Left renal cortex interstitium (tissue), 4 donors: ENCODE data around the gene SH2D3A. TPM values are rescaled to one million over a fixed set of nuclear protein-coding genes. Genes with fewer than 3 reads are reported as not detected.
"Not testable (repeated sequence)": the region's sequence is repeated elsewhere in the genome, so short reads cannot be mapped to it uniquely, and the experiment has no call there.

Source experiments
- DNase-seq, 4 donors: peaks; one replicate each; pipeline ENCODE4 v3.0.0-alpha.2; 2013; ENCODE audit warnings: low read depth in 4 of 4, low spot score in 2 of 4, missing footprints in 1 of 4
- polyA plus RNA-seq, 4 donors: library from polyadenylated mRNA; unstranded; fragments of 120-200 nt; gene quantifications; one replicate each; pipeline ENCODE4 v1.2.1, GENCODE V29; 2013; ENCODE audit not compliant: insufficient read length in 4 of 4

SH2D3A gene
- polyA plus RNA-seq, 4 donors, result 5.6 to 11.5 (median 9.2) TPM

DNA sequence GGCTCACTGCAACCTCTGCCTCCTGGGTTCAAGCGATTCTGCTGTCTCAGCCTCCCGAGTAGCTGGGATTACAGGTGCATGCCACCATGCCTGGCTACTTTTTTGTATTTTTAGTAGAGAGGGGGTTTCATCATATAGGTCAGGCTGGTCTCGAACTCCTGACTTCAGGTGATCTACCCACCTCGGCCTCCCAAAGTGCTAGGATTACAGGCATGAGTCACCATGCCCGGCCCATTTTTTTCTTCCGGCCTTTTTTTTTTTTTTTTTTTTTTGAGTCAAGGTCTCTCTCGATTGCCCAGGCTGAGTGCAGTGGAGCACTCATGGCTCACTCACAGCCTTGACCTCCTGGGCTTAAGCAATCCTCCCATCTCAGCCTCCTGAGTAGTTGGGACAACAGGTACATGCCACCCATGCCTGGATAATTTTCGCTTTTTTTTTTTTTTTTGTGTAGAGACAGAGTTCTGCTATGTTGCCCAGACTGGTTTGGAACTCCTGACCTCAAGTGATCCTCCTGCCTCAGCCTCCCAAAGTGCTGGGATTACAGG lies 4.9 kb downstream of the SH2D3A start:
- not testable (repeated sequence) for DNase-seq

DNA sequence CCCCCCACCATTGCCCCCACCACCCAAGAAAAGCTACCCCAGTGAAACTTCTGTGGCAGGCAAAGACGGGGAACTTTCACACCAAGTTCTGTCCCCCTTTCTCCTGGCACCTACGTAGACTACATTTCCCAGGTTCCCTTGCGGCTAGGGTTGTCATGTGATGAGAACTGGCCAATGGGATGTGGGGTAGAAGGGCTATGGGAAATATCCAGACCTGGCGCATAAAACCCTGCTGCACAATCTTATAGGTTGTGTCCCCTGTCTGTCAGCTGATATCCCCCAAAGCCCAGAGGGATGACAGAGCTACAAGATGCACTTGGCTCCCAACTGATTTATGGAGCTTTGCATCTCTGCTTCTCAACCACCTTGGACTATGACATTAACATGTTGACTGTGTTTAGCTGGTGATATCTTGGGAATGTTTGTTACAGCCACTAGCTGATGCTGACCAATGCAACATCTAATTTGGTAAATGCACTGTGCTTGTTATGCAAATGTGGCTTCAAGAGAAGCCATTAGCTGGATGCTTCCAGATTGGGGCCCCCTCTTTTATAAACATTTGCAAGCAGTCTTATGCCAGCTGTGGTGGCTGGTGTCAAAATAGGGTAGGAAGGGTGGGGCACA lies 6.1 kb downstream of the SH2D3A start:
- no peak for DNase-seq

DNA sequence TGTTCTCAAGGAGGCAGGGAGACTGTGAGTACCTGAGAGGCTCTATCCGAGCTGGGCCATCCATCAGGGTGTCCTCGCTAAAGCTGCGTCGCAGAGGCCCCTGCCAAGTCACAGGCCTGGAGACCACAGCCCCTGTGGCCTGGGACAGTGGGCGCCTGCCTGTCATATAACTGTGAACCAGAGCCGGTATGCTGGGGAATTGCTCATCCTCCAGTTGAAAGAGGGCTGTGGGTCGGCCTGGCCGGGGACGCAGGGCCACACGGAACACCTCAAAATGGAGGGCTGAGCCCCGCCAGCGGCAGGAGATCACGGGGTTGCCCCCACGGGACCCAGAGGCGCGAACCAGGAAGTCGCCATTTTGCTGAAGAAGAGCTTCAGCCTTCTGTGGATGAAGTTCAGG lies 6.6 kb downstream of the SH2D3A start:
- DNase-seq, result no peak

DNA sequence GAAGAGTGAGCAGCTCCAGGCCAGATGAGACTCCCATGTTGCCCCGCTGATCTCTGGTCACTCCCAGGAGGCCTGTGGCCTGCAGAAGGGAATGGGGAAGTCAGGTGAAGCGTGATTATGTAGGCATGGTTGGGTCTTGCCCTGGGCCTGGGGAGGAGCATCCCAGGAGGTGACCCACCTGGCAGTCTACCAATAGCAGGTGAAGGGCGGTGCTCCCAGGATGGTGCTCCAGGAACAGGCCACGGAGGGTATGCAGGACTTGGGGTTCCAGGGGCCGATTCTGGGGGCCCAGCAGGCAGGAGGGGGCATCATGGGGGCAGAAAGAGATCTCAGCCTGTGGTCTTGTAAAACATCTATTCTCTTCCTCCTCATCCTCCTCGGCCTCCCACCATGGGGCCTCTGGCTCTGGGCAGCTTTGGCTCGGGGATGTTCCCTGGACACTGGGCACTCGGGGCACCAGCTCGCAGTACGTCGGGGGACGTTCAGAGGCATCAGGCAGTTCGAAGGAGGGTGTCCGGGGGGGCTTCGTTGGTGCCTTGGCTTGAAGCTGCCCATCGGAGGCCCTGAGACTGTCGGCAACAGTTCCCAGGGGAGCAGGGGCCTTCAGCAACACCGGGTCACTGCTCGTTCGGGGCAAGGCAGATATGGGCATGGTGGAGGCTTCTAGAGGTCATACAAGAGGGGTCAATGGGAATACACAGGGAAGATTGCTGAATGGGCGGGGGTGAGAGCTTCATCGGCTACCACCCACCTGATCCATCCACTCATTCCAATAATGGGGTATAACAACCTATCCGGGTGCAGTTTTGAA lies 12.4 kb downstream of the SH2D3A start:
- DNase-seq, result no peak

DNA sequence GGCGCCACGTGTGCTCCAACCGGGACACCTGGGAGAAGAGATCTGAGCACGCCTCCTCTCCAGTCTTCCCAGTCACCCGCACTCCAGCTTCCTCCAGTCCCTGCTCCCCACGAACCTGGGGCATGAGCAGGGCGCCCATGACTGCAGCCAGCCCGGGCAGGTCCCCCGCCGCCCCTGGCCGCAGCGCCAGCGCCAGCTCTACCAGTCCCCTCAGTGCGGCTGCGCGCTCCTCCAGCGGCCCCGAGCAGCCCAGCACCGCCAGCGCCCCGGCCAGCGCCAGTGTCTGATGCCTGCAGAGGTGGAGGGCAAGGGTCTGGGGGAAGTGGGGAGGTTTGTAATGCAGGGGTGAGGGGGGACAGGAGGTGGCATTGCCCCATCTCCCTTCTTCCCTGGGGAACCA lies 13.1 kb downstream of the SH2D3A start:
- DNase-seq, result no peak

DNA sequence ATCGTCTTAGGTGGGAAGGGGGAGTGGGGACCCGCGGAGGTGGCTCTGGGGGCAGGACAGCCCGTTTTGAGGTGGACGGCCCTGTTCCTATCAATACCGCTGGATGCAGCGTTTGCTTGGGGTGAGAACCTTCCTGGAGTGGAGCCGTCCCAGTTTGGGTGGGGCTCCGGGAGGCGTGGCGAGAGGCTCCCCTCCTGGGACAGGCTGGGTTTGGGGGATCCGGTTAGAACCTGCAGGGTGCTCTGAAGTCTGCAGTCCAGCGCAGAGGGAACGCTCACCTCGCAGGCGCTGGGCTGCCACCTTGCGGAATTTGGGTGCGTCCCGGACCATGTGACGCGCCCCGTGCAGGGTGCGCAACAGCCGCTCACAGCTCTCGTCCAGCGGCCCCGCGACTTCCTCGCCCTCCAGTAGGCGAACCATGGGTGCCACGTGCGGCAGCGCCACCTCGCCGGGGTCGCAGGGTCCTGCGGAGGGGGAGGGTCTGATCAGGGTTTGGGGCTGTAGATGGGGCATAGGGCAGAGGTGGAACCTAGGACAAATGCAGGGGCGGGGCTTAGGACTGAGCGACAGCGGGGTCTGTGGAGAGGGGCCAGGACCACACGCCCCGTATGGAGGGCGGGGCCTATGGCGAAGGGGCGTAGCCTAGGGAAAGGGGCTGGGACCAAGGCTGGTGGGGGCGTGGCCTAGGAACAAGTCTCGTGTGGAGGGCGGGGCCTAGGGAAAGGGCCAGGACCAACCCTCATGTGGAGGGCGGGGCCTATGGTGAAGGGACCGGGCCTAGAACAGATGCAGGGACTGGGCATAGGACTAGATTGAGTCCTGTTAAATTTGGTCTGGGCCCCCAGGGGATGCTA lies 13.8 kb downstream of the SH2D3A start:
- DNase-seq, result peak in 1 of 4 donors; percentile 45

DNA sequence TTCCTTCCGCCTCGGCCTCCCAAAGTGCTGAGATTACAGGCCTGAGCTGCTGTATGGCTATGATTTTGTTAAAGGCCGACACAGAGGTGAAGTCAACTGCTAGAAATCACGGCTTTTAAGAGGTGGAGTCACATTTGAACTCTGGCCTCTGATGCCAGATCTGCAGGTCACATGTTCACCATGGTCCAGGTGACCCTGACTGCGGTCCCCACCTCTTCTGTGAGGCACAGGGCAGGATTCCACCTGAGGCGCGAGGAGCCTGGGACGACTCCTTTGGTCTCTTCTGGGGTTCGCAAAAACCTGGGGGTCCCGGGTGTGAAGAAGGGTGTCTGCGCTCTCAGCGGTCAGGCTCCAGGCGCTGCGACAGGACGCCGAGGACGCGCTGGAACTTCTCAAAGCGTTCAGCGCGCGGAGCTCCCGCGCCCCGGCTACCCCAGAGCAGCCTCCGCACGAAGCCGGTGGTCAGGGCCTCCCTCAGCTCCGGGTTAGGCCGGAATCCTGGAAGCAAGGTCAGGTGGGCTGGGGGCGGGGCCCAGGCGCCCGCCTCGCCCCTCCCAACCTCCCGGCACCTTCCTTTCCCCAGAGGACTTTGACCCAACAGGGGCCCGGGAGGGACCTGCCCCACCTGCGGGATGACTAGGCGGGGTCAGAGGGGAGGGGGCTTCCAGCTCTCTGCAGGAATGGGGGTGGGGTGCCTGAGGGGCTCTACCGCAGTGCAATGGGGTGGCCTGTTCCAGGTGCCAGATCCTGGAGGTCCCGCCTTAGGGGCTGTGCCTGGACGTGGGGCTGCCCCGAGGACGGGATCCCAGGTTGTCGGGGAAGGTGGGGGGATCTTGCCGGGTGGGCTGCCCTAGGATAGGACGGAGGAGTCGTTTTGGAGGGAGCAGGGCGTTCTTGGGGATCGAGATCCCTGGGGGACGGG lies 14.7 kb downstream of the SH2D3A start:
- peak in 1 of 4 donors; percentile 37 for DNase-seq

DNA sequence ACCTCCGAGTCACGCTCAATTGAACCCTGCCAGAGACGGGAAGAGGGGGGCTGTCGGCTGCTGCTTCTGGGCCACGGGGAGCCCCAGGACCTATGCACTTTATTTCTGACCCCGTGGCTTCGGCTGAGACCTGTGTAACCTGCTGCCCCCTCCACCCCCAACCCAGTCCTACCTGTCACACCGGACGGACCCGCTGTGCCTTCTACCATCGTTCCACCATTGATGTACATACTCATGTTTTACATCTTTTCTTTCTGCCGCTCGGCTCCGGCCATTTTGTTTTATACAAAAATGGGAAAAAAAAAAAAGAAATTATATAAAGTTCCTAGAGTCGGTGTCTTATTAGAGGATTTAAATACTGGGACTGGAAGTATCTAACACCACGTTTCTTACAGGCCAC lies 16.0 kb downstream of the SH2D3A start:
- DNase-seq, result no peak

DNA sequence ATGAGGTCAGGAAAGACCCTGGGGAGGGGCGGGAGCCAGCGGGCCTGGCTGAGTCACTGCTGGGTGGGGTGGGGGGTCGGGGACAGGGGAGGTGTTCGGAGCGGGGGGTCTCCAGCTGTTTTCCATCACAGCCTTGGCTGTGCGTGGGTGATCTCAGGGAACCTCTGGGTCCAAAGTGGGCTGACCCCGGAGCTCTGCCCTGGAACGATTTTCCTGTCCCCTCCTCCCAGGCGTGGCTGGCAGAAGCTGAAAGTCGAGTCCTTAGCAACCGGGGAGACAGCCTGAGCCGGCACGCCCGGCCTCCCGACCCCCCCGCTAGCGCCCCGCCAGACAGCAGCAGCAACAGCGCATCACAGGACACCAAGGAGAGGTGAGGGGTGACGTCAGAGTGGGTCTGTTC lies 17.2 kb downstream of the SH2D3A start:
- no peak for DNase-seq

DNA sequence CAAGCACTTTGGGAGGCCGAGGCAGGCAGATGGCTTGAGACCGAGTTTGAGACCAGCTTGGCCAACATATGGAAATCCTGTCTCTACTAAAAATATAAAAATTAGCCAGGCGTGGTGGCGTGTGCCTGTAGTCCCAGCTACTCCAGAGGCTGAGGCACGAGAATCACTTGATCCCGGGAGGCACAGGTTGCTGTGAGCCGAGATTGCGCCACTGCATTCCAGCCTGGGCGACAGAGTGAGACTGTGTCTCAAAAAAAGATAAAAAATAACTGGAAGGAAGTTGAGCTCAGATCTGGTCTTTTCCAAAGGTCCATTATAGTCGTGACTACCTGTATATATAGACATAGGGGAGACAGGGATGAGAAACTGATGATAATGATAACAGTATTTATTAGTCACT lies 18.7 kb downstream of the SH2D3A start:
- not testable (repeated sequence) for DNase-seq

DNA sequence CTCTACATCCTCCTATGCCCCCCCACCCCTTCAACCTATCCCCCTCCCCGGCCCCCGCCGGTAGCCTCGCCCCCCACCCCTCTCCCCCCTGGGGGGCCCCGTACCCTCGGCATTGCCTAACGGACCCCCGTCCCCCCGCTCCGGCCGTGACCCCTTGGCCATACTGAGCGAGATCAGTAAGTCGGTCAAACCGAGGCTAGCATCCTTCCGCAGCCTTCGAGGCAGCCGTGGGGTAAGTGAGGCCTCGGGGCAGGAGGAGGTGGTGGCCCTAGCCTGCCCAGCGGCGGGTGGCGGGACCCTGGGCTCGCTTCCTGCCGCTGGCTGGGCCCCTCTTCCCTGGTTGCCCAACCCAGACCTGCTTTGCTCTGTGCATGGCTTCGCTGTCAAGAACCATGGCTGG lies 21.3 kb downstream of the SH2D3A start:
- no peak for DNase-seq

DNA sequence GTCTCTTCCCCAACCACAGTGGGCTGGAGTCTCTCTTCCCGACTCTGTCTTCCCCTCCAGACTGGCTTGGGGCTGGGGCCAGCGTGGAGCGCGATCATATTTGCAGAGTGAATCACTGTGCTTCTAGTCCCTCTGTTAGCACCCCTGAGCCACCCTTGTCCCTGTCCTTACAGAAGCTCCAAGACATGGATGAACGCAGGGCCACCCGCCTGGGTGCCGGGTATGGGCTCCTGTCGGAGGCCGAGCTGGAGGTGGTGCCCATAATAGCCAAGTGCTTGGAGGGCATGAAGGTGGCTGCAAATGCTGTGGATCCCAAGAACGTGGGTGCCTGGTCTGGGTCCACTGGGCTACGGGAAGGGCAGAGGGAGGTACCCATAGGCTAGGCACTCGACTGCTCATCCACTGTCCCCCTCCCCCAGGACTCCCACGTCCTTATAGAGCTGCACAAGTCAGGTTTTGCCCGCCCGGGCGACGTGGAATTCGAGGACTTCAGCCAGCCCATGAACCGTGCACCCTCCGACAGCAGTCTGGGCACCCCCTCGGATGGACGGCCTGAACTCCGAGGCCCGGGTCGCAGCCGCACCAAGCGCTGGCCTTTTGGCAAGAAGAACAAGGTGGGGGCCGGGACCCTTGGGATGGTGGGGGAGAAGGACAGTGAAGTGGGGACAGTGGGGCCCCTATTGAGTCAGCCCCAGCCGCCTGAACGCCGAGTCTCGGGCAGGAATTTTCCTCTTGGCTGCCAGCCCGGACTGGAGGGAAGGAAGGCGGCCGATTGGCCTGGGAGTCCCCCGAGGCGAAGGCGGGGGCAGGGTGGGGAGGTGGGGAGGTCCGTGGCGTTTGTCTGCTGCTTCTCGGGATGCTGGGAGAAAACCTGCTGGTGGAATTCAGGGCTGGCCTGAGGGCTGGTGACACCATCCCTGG lies 22.6 kb downstream of the SH2D3A start:
- DNase-seq, result peak in 1 of 4 donors; percentile 78

DNA sequence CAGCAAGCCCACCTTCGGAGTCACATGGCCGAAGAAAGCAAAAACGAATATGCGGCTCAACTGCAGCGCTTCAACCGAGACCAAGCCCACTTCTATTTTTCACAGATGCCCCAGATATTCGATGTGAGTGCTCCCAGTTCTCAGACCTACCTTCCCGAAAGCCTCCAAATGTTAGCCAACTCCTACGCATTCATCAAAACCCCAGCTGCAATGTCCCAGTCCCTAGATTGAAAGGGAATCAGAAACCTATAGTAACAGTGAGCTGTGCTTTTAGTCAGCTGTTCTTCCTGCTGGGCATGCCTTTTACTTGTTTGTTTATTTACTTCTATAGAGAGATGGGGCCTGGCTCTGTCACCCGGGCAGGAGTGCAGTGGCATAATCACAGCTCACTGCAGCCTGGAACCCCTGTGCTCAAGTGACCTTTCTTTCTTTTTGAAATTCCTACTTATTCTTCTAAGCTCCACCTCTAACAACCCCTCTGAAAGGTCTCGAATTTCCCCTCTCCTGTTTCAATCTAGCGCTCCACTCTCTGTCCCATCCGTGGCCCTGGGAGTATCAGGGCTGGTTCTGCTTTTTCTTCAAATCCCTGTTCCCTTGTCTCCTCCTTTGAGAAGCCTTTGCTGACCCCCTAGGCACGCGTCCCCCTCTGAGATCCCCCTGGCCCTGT lies 23.4 kb downstream of the SH2D3A start:
- no peak for DNase-seq

DNA sequence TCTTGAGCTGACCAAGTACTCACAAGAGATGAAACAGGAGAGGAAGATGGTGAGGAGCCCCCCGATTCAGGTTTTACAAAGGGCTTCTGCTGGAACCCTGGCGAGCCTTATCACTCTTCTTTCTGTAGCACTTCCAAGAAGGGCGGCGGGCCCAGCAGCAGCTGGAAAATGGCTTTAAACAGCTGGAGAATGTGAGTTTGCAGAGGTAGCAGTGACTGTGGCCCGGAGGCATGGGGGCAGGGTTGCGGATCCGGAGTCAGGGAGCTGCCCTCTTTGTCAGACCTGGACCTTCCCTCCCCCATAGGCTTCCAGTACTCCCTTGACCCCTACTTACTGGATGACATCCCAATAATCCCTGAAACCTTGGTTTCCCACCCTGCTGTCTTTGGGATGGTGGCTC lies 24.2 kb downstream of the SH2D3A start:
- no peak for DNase-seq

DNA sequence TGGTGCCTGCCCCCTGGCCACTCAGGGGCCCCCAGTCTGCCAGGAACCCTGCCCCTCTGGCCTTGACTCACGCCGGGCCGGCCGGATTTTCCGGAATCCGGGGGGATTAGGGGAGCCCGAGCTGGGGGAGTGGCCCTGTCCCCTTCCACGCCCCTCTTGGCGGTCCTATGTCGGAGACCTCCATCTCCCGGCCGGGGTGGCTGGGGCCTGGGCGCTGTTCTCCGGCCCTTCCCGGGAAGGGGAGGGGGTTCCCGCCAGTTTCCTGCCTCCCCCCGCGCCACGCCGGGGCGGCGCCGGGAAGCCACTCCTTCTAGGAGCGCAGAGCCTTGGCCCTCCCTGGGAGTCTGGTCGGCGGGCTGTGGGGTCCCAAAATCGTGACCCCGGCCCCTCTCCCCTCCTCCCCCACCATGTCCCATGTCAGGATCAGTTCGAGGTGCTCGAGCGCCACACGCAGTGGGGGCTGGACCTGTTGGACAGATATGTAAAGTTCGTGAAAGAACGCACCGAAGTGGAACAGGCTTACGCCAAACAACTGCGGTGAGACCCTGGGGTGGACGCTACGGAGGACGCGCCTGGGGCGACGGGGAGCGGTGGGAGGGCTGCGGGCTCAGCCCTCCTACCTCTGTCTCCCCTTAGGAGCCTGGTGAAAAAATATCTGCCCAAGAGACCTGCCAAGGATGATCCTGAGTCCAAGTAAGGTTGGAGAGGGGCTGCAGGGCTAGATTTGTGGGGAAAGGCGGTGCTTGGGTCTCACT lies 26.5 kb downstream of the SH2D3A start:
- DNase-seq, result no peak

DNA sequence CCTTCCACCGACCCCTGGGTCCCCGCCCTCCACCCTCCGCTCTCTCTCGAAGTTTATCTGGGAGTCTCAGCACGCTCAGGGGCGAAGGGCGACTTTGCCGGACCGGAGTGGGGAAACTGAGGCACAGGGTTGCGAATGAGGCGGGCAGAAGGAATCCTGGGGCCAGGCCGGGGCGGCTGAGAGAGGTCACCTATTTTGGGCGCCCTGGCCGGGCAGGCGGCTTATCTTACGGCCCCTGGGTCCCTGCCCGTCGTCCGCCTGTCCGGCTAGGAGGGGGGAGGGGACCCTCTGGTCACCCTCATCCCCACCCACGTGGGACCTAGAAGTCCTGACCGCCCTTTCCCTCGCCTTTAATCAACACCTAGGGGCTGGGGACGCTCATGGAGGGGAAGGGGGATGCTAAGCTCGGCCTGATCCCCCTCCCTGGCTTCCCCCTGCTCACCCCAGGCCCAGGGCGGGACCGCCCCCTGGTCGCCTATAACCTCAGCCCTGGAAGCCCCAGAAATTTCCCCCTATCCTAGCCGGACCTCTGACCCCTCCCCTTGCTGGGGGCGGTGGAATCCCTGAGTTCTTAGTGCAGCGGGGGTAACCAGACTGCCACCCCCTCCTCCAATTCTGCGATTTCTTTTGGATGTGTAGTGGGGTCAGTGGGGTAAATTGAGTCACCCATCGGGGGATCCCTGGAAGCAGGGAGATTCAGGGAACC lies 27.2 kb downstream of the SH2D3A start:
- no peak for DNase-seq

DNA sequence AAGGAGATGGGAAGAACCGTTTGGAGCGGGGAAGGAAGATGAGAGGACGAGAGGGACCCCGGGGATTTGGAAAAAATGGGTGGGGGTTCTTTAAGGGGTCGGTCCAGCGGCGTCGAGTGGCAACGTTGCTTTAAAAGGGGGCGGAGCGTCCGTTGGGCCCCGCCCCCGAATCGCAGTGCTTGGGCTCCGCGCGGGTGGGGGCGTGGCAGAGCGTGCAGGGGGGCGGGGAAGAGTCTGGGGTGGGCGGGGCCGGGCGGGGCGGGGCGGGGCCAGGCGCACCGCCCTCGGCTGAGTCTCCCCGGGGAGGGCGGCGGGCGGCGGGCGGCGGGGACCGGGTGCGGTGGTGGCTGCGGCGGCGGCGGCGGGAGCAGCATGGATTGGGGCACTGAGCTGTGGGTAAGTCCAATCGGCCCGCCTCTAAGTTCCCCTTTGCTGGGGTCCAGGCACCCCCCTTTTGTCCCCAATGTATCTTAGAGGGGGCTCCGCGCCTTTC lies 27.8 kb downstream of the SH2D3A start, which contains the start of gene TRIP10:
TSS of gene TRIP10 (plus strand) at position 291 of the 493 bp plus-strand sequence. CDS start at position 373, 82 bp downstream.
- peak in 1 of 4 donors; percentile 82 for DNase-seq
